Measurements from ENCODE around the gene FASTKD3. TPM values are rescaled to one million over a fixed set of nuclear protein-coding genes. Genes with fewer than 3 reads are reported as not detected.

FASTKD3 gene
- total and polyA plus RNA-seq, 2 of the 4 experiments (the other 2 are of a cell fraction): 8.4 to 12.7 TPM

DNA sequence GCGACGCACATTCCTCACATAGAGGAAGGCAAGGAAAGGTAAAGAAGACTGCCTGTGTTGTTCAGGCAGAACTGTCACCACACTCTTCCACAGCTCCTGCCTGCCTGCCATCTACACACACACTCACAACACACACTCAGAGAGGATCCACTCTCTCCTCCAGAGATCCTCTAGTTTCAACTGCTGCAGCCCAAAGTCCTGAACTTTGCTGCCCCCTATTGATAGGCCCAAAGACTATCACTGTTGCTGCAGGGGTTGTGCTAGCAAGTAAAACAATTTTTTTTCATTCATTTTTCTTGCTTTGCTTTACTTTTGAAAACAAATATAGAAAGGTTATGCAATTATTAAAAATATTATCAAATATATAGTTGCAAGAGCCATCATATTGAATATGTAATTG, 12.0 kb downstream of the FASTKD3 start:
- Histone ChIP-seq H2BK15ac (ENCODE audit: low read depth, low read length) (no peak overlapping the region), H3K4me2 (ENCODE audit: low read depth, low read length) (no peak overlapping the region), H3K23ac (ENCODE audit: low read depth, low read length) (no peak overlapping the region), H3K4ac (ENCODE audit: low read depth, low read length) (no peak overlapping the region), H2BK120ac (ENCODE audit: low read depth, low read length) (no peak overlapping the region), H4K5ac (ENCODE audit: low read depth, low read length) (no peak overlapping the region), H3K9me3 (ENCODE audit: control insufficient read depth, insufficient read depth, low read length) (no peaks in the 10 kb centered on the region), H3K27ac (ENCODE audit: insufficient read depth, low read length) (no peak overlapping the region), H3K4me1 (ENCODE audit: control insufficient read depth, insufficient read depth, low read length) (no peaks in the 10 kb centered on the region), H2AFZ (replicated peaks; ENCODE audit: low read length, poor library complexity) (no peak overlapping the region), H3K56ac (ENCODE audit: extremely low read depth, insufficient read depth, low read length) (no peak overlapping the region), H3K79me1 (ENCODE audit: low read depth in 1 of 2, low read length in 2 of 2) (no peaks in the 10 kb centered on the region), H3K27me3 (ENCODE audit: control insufficient read depth, insufficient read depth, low read length) (no peaks in the 10 kb centered on the region), H4K8ac (ENCODE audit: low read depth in 2 of 2, low read length in 2 of 2) (no peak overlapping the region), H3K9me1 (ENCODE audit: insufficient read depth, low read length) (0 out of 2 replicates have a peak, but pooled peaks cover 2% of the 10 kb centered on the region), H3K9ac (ENCODE audit: low read depth, low read length) (no peak overlapping the region), H2BK5ac (ENCODE audit: low read depth, low read length, poor library complexity, severe bottlenecking) (no peak overlapping the region), H2BK20ac (ENCODE audit: low read depth, low read length) (no peak overlapping the region), H3K14ac (replicated peaks; ENCODE audit: low read depth, low read length) (no peak overlapping the region), H4K20me1 (ENCODE audit: insufficient read depth, low read length) (no peaks in the 10 kb centered on the region), H3K36me3 (ENCODE audit: control insufficient read depth, insufficient read depth, low read length) (peaks cover 10% of the 10 kb centered on the region), H2AK5ac (ENCODE audit: low read depth, low read length) (no peak overlapping the region), H3K18ac (ENCODE audit: low read depth, low read length) (no peak overlapping the region), H3K4me3 (ENCODE audit: insufficient read depth, low read depth, low read length) (no peak overlapping the region), H4K91ac (ENCODE audit: insufficient read depth, low read depth, low read length) (no peak overlapping the region), H2AK9ac (replicated peaks; ENCODE audit: low read depth, low read length, poor library complexity) (no peak overlapping the region)
- in situ Hi-C loops (cut with MboI; ENCODE audit: low sequenced_read_pairs) (no loop called here), dilution Hi-C loops (cut with HindIII; ENCODE audit: low sequenced_read_pairs, unreplicated experiment) (no loop called here), intact Hi-C loops (cut with micrococcal nuclease) (no loop called here)
- DNase-seq: peak; percentile 28
- TF ChIP-seq, protein P1, sequence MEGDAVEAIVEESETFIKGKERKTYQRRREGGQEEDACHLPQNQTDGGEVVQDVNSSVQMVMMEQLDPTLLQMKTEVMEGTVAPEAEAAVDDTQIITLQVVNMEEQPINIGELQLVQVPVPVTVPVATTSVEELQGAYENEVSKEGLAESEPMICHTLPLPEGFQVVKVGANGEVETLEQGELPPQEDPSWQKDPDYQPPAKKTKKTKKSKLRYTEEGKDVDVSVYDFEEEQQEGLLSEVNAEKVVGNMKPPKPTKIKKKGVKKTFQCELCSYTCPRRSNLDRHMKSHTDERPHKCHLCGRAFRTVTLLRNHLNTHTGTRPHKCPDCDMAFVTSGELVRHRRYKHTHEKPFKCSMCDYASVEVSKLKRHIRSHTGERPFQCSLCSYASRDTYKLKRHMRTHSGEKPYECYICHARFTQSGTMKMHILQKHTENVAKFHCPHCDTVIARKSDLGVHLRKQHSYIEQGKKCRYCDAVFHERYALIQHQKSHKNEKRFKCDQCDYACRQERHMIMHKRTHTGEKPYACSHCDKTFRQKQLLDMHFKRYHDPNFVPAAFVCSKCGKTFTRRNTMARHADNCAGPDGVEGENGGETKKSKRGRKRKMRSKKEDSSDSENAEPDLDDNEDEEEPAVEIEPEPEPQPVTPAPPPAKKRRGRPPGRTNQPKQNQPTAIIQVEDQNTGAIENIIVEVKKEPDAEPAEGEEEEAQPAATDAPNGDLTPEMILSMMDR (conservative IDR thresholded peaks at IDR 0.05; ENCODE audit: low read depth, low read length): peak; percentile 51
- TF ChIP-seq RAD21 (IDR thresholded peaks at IDR 0.05; ENCODE audit: low read length) (peak; percentile 50), BHLHE40 (IDR thresholded peaks at IDR 0.05; ENCODE audit: low read depth, low read length) (no peak), SMC3 (IDR thresholded peaks at IDR 0.05; ENCODE audit: low read depth, low read length) (no peak)
- TF ChIP-seq, protein P2, sequence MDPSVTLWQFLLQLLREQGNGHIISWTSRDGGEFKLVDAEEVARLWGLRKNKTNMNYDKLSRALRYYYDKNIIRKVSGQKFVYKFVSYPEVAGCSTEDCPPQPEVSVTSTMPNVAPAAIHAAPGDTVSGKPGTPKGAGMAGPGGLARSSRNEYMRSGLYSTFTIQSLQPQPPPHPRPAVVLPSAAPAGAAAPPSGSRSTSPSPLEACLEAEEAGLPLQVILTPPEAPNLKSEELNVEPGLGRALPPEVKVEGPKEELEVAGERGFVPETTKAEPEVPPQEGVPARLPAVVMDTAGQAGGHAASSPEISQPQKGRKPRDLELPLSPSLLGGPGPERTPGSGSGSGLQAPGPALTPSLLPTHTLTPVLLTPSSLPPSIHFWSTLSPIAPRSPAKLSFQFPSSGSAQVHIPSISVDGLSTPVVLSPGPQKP (IDR thresholded peaks at IDR 0.05; ENCODE audit: borderline replicate concordance, low read depth, low read length): no peak
- ChIA-PET CTCF (no interaction called here), POLR2A (ENCODE audit: unreplicated experiment) (no interaction called here)
- peak; percentile 74 for ATAC-seq (ENCODE audit: low read depth)
- no TSS peak for BruUV-seq (replicated peaks)
- WGBS, 2 experiments (ENCODE audit: extremely low coverage in 2 of 2, insufficient read length in 1 of 2): no CpG with 5 or more reads among the region's 2 CpGs

Measured in IMR-90 (cell line).